HT-29 (cell line): ENCODE measurements around the gene S100PBP. TPM values are rescaled to one million over a fixed set of nuclear protein-coding genes. Genes with fewer than 3 reads are reported as not detected.
A peak's percentile ranks its signal among the peaks of the same experiment; 100 is the strongest.
"Not testable (repeated sequence)": the region's sequence is repeated elsewhere in the genome, so short reads cannot be mapped to it uniquely, and the experiment has no call there.

Experiments used
- DNase-seq: peaks from one replicate; pipeline ENCODE4 v3.0.0-alpha.2; 2015; ENCODE audit warnings: low spot score
- total RNA-seq: library from RNA; depleted of rRNA; stranded (reverse); fragments of >200 nt; shearing (Covaris generic); gene quantifications from 2 replicates; pipeline ENCODE4 v1.2.3, GENCODE V29; 2014

Gene S100PBP
- total RNA-seq, 1 experiment from 2014 or later: 7.9 TPM

DNA sequence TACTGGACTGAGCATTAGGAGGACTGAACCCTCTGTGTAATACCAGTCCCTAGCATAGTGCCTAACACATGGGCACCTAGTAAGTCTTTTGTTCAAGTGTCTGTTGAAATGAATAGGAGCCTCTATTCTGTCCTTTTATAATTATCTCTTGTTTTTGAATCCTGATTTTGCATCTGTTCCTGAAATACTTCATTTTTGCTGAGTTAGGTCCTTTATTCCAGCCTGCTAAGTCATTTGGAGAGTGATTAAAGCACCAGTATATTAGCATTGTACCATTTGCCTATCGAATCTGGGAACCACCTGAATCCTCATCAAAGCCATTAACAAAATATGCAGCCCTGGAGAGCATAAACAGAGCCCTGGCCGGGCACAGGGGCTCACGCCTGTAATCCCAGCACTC is 32.6 kb upstream of the S100PBP start:
- no peak for DNase-seq

DNA sequence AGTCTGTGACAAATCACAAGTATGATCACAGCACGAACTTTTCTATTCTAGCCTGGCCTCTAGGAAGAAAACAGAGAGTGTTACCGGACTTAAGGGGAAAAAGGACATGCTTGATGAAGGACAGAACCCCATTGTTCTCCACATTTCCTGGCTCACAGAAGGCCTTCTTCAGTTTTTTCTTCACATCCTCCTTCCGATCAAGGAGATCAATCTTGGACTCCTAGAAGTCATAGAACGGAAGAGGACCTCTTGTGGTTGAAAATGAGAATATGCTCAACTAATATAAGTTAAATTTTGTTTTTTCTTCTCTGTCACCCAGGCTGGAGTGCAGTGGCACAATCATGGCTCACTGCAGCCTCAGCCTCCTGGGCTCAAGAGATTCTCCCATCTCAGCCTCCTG is 30.6 kb upstream of the S100PBP start:
- DNase-seq: peak; percentile 50

DNA sequence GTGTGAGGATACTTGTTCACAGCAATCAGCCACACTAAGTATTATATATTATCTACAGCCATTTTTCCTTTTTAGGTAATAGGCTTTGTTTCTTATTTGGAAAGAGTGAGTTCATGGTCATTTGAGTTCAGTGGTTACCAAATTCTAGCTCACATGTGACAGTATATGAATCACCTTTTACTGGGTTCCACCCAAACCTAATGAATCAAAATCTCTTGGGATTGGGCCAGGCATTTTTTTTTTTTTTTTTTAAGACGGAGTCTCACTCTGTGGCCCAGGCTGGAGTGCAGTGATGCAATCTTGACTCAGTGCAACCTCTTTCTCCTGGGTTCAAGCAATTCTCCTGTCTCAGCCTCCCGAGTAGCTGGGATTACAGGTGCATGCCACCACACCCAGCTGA is 28.1 kb upstream of the S100PBP start:
- not testable (repeated sequence) for DNase-seq

DNA sequence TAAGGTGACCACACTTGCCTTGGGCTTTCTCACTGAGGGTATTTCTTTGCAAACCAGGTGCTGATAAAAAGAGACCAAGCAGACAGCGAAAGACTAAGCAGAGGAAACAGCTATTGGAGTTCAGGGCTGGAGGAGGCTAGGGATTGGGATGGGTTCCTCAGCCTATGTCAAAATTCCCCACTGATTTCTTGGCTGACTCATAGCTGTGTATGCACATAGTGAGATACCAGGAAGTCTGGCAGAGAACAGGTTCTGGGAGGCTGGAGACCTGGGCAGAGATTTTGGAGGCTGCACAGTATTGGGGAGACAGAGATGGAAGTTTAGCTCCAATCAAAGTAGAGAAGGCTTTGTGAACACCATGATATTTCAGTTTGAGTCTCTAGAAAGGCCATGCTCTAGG is 25.6 kb upstream of the S100PBP start:
- DNase-seq: no peak

- DNase-seq: not testable (repeated sequence)
Measured at GRCh38 chr1:32795763-32796162, 21.7 kb upstream of the S100PBP start.

GRCh38 chr1:32797456-32797855 is 20.0 kb upstream of the S100PBP start:
- DNase-seq: no peak

GRCh38 chr1:32798191-32798590 is 19.3 kb upstream of the S100PBP start:
- DNase-seq: no peak

DNA sequence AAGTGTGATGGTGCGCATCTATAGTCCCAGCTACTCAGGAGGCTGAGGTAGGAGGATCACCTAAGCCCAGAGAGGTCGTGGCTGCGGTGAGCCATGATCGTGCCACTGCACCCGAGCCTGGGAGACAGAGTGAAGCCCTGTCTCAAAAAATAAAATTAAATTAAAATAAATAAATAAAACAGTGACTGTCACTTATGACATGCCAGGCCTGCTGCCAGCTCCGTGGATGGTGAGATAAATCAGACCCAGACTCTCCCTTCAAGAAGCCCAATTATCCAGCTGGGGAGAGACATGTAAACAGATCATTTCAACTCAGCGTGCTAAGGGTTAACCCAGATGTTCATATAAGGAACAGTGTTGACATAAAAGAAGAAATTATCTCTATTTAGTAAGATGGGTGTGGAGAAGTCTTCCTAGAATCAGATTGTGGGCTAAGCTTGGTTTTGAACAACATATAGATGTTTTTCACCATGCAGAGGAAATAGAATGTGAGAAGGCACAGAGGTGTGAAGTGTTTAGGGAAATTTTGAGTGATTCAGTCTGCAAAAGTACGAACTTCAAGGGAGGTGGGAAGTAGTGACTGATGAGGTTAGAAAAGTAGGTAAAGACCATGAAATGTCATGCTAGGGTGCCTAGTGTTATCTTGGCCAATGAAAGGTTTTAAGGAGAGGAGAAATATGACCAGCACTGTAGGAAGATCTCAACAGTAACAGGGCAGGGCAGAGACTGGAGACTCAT is 18.6 kb upstream of the S100PBP start:
- DNase-seq: no peak

DNA sequence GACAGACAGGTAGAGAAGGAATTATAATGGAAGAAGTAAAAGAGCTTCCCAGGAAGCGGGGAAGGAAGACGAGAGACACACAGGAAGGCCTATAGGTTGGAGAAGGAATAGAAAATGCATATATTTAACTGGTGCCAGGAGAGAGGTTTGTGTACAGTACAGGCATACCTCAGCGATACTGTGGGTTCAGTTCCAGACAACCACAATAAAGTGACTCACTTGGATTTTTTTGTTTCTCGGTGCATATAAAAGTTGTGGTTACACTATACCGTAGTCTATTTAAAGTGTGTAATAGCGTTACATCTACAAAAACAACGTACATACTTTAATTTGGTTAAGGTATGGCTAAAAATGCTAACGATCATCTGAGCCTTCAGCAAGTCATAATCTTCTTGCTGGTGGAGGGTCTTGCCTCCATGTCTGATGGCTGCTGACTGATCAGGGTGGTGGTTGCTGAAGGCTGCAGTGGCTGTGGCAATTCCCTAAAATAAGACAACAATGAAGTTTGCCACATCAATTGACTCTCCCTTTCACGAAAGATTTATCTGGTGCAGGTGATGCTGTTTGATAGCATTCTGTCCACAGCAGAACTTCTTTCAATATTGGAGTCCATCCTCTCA is 16.2 kb upstream of the S100PBP start:
- no peak for DNase-seq

- DNase-seq: not testable (repeated sequence)
Measured at GRCh38 chr1:32804460-32804859, 13.0 kb upstream of the S100PBP start.

GRCh38 chr1:32806290-32806689 is 11.2 kb upstream of the S100PBP start:
- no peak for DNase-seq

DNA sequence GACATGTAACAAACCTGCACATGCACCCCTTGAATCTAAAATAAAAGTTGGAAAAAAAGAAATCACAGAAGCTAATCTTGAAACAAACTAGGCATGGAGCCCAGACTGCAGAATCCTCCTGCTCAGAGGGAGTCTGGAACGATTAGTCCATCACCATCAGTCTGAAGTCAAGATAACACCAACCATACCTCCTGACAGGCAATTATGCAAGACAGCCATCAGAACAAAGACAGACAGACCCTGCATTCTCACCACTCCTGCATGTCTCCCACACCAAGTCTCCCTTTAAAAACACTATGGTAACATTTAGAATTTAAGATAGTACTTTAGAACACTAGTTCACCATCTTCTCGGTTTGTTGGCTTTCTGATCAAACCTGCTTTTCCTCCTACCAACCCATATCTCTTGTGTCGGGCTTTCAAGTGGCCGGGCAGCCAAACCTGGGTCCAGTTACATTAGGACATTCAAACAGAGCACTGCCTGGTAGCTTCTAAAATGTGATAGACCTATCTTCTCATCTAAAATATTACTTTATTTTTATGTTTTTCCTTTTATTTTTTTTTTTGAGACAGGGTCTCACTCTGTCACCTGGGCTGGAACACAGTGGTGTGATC is 10.4 kb upstream of the S100PBP start:
- DNase-seq: no peak

DNA sequence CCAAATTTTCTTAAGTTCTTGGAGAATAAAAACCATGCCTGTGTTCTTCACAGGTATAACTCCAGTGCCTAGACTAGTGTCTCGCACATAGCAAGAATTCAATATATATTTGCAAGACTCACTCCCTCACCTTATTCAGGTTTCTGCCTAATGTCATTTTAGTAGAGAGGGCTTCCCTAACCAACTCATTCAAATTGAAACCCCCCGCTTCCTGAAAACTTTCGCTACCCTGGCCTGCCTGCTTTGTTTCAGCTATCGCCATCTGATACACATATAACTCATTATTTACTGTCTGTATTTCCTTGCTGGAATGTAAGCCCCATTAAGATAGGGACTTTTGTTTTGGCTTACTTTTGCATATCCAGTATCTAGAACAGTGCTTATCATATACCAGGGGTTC is 8.9 kb upstream of the S100PBP start:
- no peak for DNase-seq

DNA sequence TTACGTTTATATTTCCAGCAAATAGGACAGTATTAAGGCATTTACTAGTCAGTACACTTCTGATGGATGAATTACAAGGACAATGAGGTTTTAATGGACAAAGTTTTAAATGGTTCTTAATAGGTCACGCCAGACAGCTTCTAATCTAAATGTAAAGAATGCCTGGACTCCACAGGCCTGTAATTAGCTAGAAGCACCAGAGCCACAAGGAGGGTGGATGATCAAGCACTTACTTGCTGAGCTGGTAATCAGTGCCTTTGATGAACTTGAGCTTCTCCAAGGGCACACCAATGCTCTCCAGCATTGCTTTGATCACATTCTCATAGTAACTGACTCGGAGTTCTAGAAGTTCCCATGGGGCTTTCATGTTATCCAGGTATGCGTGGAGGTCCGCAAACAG is 7.1 kb upstream of the S100PBP start:
- no peak for DNase-seq

- DNase-seq: no peak
Measured at GRCh38 chr1:32811265-32811664, 6.2 kb upstream of the S100PBP start.

- DNase-seq: no peak
Measured at GRCh38 chr1:32811917-32812316, 5.5 kb upstream of the S100PBP start.

- DNase-seq: no peak
Measured at GRCh38 chr1:32813941-32814739, 3.3 kb upstream of the S100PBP start.

DNA sequence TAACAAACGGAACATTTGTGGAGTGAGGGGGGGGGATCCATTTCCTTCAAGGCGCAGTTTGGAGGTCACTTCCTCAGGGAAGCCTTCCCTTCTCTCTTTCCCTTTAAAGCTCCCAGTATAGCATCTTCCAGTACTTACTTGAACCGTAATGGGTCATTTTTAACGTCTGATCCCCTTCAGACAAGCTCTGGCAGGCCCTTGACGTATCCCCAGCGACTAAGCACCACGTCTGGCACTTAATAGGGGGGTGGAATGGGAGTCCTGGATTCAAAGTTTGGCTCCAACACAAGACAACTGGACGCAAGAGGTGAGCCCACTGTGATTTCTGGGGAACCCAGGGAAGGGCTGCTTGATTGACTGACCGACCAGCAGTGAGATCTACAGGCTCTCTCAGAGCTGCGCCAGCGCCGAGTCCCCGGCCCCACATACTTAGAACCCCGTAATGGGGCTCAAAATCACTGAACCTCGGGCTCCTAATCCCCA is 736 bp upstream of the S100PBP start:
- peak; percentile 65 for DNase-seq

GRCh38 chr1:32817815-32818786 is 648 bp downstream of the S100PBP start:
- peak; percentile 58 for DNase-seq

DNA sequence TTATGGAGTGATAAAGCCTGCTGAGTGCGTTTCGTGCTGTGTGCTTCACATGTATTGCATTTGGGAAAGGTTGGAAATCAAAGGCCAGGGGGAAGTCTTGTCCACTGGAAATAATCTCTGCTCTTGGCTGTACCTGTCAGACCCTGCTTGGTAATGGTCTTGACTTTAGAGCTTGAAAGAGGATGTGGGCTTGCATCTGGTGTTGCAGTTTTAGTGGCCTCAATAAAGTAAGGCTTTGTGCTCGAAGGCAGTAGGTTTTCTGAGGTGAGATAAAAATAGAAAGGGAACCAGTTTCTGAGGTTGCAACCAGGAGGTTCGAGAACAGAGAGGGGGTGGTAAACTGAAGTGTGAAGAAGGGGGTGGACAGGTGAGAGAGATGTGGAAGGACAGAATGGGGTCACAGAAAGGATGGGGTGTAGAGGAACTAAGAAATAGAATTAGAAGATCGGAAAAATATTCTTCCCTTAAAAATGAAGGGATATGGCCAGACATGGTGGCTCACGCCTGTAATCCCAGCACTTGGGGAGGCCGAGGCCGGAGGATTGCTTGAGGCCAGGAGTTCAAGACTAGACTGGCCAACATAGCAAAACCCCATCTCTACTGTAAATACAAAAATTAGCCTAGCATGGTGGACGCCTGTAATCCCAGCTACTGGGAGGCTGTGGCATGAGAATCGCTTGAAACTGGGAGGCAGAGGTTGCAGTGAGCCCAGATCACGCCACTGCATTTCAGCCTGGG is 1.5 kb downstream of the S100PBP start:
- DNase-seq: no peak
